ENCODE results near the gene DNAJC24.

GRCh38 chr11:31445621-31446020 lies 76.0 kb downstream of the DNAJC24 start:
- TF ChIP-seq POLR2AphosphoS5 (IDR thresholded peaks at IDR 0.05; ENCODE audit: borderline replicate concordance, low read depth, low read length), result no peak
- TF ChIP-seq FOXP2 (optimal IDR thresholded peaks at IDR 0.05; ENCODE audit: control extremely low read depth, extremely low read length, insufficient read depth), result no peak
- no peak for TF ChIP-seq EZH2 (IDR thresholded peaks at IDR 0.05)

Measured in SK-N-MC (cell line).